ENCODE data around the gene ZSWIM6.

ZSWIM6 gene

GRCh38 chr5:61567337-61567736, 235.3 kb downstream of the ZSWIM6 start:
- DNase-seq, result no peak

GRCh38 chr5:61569353-61569752, 237.3 kb downstream of the ZSWIM6 start:
- DNase-seq, result no peak

- no peak for DNase-seq
Measured at GRCh38 chr5:61570767-61571166, 238.7 kb downstream of the ZSWIM6 start.

- DNase-seq, result no peak
Measured at GRCh38 chr5:61572959-61573358, 240.9 kb downstream of the ZSWIM6 start.

- no peak for DNase-seq
Measured at GRCh38 chr5:61575103-61575502, 243.0 kb downstream of the ZSWIM6 start.

- DNase-seq, result no peak
Measured at GRCh38 chr5:61575581-61575980, 243.5 kb downstream of the ZSWIM6 start.

- DNase-seq, result no peak
Measured at GRCh38 chr5:61576556-61576955, 244.5 kb downstream of the ZSWIM6 start.

GRCh38 chr5:61578858-61579503, 246.9 kb downstream of the ZSWIM6 start:
- DNase-seq, result no peak

- DNase-seq, result no peak
Measured at GRCh38 chr5:61582205-61582820, 250.3 kb downstream of the ZSWIM6 start.

- DNase-seq, result no peak
Measured at GRCh38 chr5:61582887-61583286, 250.8 kb downstream of the ZSWIM6 start.

GRCh38 chr5:61586096-61587084, 254.3 kb downstream of the ZSWIM6 start:
- no peak for DNase-seq

- no peak for DNase-seq
Measured at GRCh38 chr5:61587125-61587524, 255.1 kb downstream of the ZSWIM6 start.

GRCh38 chr5:61588216-61588615, 256.2 kb downstream of the ZSWIM6 start:
- DNase-seq, result no peak

GRCh38 chr5:61589946-61590345, 257.9 kb downstream of the ZSWIM6 start:
- DNase-seq, result no peak

GRCh38 chr5:61590473-61590872, 258.4 kb downstream of the ZSWIM6 start:
- DNase-seq, result no peak

GRCh38 chr5:61591859-61592258, 259.8 kb downstream of the ZSWIM6 start:
- no peak for DNase-seq

GRCh38 chr5:61595426-61595825, 263.4 kb downstream of the ZSWIM6 start:
- no peak for DNase-seq

Measured in NCI-H187 (cell line).